Spinal cord (tissue), 10 donors: ENCODE data around the gene SMIM13. TPM values are rescaled to one million over a fixed set of nuclear protein-coding genes. Genes with fewer than 3 reads are reported as not detected.

ENCODE experiments used
- DNase-seq, 6 donors: peaks; one replicate each; pipeline versions ENCODE4 v3.0.0 to v3.0.0-alpha.2; 2013 to 2015; ENCODE audit warnings: low spot score in 6 of 6, low read depth in 4 of 6
- H3K27ac ChIP-seq: one replicate; pipeline ENCODE4 v1.5.1; 2013; ENCODE audit warnings: low read depth, low read length, control low read depth
- H3K27me3 ChIP-seq: one replicate; pipeline ENCODE4 v1.6.1; 2013; ENCODE audit warnings: low read length; ENCODE audit not compliant: control insufficient read depth, insufficient read depth
- H3K36me3 ChIP-seq: one replicate; pipeline ENCODE4 v1.6.1; 2013; ENCODE audit warnings: low read length; ENCODE audit not compliant: control insufficient read depth, insufficient read depth
- H3K4me1 ChIP-seq: one replicate; pipeline ENCODE4 v1.6.1; 2013; ENCODE audit warnings: low read length; ENCODE audit not compliant: control insufficient read depth, insufficient read depth
- H3K4me3 ChIP-seq: one replicate; pipeline ENCODE4 v1.5.1; 2013; ENCODE audit warnings: low read depth, low read length, control low read depth
- H3K9me3 ChIP-seq: one replicate; pipeline ENCODE4 v1.6.1; 2013; ENCODE audit warnings: low read length; ENCODE audit not compliant: control insufficient read depth, insufficient read depth
- WGBS: methylation state at CpG from one replicate; pipeline ENCODE4 v1.1.5; 2013; ENCODE audit warnings: missing lambda C conversion rate; ENCODE audit not compliant: insufficient coverage; 5-methylcytosine and 5-hydroxymethylcytosine counted together
- polyA plus RNA-seq, 2 donors: library from polyadenylated mRNA; unstranded; fragments of 120-200 nt; gene quantifications; one replicate each; pipeline ENCODE4 v1.2.1, GENCODE V29; 2013; ENCODE audit not compliant: insufficient read length in 2 of 2
- total RNA-seq, 2 donors: library from RNA; depleted of rRNA in 1 of 2; stranded (reverse); fragments of 120-200 nt in 1 of 2; fragments of >200 nt in 1 of 2; gene quantifications; one replicate each; pipeline versions ENCODE4 v1.2.3 to v1.2.4, GENCODE V29; 2013 to 2014
- donor health status: healthy.

SMIM13 gene
- total and polyA plus RNA-seq, 4 donors = 20.7 to 90.8 (median 75.0) TPM

- Histone ChIP-seq H3K4me1 (no peaks in the 10 kb centered on the region), H3K36me3 (no peaks in the 10 kb centered on the region), H3K4me3 (no peak overlapping the region), H3K27ac (no peak overlapping the region), H3K27me3 (no peaks in the 10 kb centered on the region), H3K9me3 (no peaks in the 10 kb centered on the region)
- DNase-seq = no peak
Measured at GRCh38 chr6:11130605-11131004, 37.0 kb downstream of the SMIM13 start.

DNA sequence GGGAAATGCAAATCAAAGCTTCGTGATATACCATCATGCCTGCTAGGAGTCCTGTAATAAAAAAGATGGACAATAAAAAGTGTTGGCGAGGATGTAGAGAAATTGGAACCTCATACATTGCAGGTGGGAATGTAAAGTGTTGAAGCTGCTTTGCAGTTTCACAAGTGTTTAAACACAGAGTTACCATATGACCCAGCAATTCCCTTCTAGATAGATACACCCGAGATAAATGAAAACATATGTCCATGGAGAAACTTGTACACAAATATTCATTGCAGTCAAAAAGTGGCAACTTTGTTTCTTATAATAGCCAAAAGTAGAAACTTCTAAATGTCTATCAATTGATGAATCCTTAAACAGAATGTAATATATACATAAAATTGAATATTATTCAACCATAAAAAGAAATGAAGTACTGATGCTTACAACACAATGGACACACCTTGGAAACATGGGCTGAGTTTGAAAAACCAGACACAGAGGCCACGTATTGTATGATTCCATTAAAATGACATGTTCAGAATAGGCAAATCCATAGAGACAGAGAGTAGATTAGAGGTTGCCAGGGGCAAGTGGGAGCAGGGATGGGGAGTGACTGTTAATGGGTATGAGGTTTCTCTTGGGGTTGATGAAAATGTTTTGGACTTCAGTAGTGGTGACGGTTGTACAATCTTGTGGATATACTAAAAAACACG lies 38.7 kb downstream of the SMIM13 start:
- H3K4me3 ChIP-seq = no peak overlapping the region

DNA sequence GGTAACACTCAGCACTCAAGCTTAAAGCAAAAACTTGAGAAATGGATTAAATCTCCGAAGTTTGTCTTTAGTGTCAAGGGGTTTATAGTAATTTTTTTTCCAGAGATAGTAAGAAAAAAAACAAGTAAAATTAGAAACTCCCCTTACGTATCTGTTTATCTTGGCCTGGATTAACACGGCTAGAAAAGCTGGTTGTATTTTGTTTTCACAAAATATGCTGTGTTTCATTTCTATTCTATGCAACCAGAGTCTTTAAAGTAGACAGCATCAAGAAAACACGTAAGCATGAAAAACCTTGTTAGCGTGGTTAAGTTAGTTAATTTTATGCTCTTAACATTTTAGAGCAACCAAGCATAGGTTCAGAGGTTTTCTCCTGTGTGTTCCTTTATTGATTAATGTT lies 39.6 kb downstream of the SMIM13 start:
- Histone ChIP-seq H3K4me1 (no peaks in the 10 kb centered on the region), H3K27me3 (no peaks in the 10 kb centered on the region), H3K9me3 (no peaks in the 10 kb centered on the region), H3K4me3 (no peak overlapping the region), H3K27ac (no peak overlapping the region), H3K36me3 (no peaks in the 10 kb centered on the region)
- no peak for DNase-seq
- WGBS = no CpG with 5 or more reads among the region's 5 CpGs

More for the DNA sequence above, 38.7 kb downstream of the SMIM13 start:
- DNase-seq = no peak
- Histone ChIP-seq H3K36me3 (no peaks in the 10 kb centered on the region), H3K4me1 (no peaks in the 10 kb centered on the region), H3K27me3 (no peaks in the 10 kb centered on the region), H3K27ac (no peak overlapping the region), H3K9me3 (no peaks in the 10 kb centered on the region)
- WGBS = 95% methylated on average over 2 of the region's 6 CpGs

GRCh38 chr6:11136809-11137208 lies 43.2 kb downstream of the SMIM13 start:
- DNase-seq = no peak
- Histone ChIP-seq H3K36me3 (no peaks in the 10 kb centered on the region), H3K9me3 (no peaks in the 10 kb centered on the region), H3K4me1 (no peaks in the 10 kb centered on the region), H3K27ac (no peak overlapping the region), H3K27me3 (no peaks in the 10 kb centered on the region), H3K4me3 (no peak overlapping the region)

GRCh38 chr6:11139051-11139960 lies 45.7 kb downstream of the SMIM13 start:
- 100% methylated on average over 2 of the region's 3 CpGs for WGBS
- Histone ChIP-seq H3K27ac (no peak overlapping the region), H3K9me3 (no peaks in the 10 kb centered on the region), H3K4me3 (no peak overlapping the region), H3K4me1 (no peaks in the 10 kb centered on the region), H3K27me3 (no peaks in the 10 kb centered on the region), H3K36me3 (no peaks in the 10 kb centered on the region)
- no peak for DNase-seq

- H3K9me3 ChIP-seq = no peaks in the 10 kb centered on the region
- no peaks in the 10 kb centered on the region for H3K27me3 ChIP-seq
- 93% methylated on average over 3 of the region's 3 CpGs for WGBS
- no peaks in the 10 kb centered on the region for H3K36me3 ChIP-seq
- no peaks in the 10 kb centered on the region for H3K4me1 ChIP-seq
- H3K27ac ChIP-seq = no peak overlapping the region
- no peak for DNase-seq
- H3K4me3 ChIP-seq = no peak overlapping the region
Measured at GRCh38 chr6:11140056-11140455, 46.4 kb downstream of the SMIM13 start.

- Histone ChIP-seq H3K4me1 (no peaks in the 10 kb centered on the region), H3K9me3 (no peaks in the 10 kb centered on the region), H3K27ac (no peak overlapping the region), H3K36me3 (no peaks in the 10 kb centered on the region), H3K4me3 (no peak overlapping the region), H3K27me3 (no peaks in the 10 kb centered on the region)
- WGBS = 78% methylated on average over 1 of the region's 3 CpGs
- no peak for DNase-seq
Measured at GRCh38 chr6:11141295-11141694, 47.7 kb downstream of the SMIM13 start.

GRCh38 chr6:11142296-11143027 lies 48.8 kb downstream of the SMIM13 start:
- DNase-seq = no peak
- Histone ChIP-seq H3K27me3 (no peaks in the 10 kb centered on the region), H3K27ac (no peak overlapping the region), H3K4me3 (no peak overlapping the region), H3K4me1 (no peaks in the 10 kb centered on the region), H3K9me3 (no peaks in the 10 kb centered on the region), H3K36me3 (no peaks in the 10 kb centered on the region)
- WGBS = 100% methylated on average over 2 of the region's 8 CpGs

DNA sequence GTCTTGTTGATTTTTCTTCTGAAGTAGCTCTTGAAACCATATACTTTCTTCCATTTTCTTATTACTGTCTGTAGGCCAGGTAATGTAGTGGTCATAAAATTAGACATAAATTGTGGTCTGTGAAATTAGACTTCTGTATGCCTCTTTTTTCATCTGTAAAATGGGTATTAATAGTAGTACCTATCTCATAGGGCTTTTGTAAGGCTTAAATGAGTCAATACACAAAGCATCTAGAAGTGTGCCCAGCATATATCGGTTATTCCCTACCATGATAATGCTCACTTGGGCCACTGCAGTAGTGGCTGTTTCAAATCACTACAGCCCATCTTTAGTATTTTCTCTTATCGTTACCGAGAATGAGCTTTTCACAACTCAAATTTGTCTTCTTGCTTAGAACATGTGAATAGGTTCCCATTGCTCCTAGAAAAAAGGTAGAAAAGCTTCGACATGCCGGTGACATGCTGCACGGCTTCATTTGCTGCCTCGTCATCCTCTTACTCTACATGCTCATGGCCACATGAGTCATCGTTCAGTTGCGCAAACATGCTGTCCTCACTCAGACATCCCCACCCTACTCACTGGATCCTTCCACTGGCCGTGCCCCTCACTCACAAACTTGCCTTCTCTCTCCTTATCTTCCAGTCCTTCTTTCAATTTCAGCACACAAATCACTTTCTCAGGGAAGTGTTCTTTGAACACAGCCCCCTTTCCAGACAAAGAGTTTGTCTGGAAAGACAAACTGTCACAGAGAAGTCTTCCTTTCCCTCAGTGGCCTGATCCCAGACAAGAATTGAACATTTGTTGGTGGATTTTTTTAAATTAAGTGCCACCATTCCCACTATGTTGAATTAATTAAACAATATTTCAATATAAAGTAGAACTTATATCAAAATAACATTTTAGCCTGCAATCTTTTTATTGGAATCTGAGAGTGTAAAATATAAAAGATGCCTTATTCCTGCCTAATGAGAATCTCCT lies 50.0 kb downstream of the SMIM13 start:
- WGBS = 85% methylated on average over 9 of the region's 10 CpGs
- Histone ChIP-seq H3K27ac (no peak overlapping the region), H3K4me1 (no peaks in the 10 kb centered on the region), H3K27me3 (no peaks in the 10 kb centered on the region), H3K4me3 (no peak overlapping the region), H3K36me3 (no peaks in the 10 kb centered on the region), H3K9me3 (no peaks in the 10 kb centered on the region)
- DNase-seq = no peak
